ENCODE measurements around the gene P2RX7.

The P2RX7 gene

GRCh38 chr12:121214166-121214777, 81.6 kb downstream of the P2RX7 start:
- H3K4me2 ChIP-seq: peak overlapping the region; percentile 59
- H3K9ac ChIP-seq: no peak overlapping the region
- H2AFZ ChIP-seq (ENCODE audit: low read depth): no peak overlapping the region
- no peaks in the 10 kb centered on the region for H4K20me1 ChIP-seq (ENCODE audit: insufficient read depth)
- no peaks in the 10 kb centered on the region for H3K36me3 ChIP-seq (ENCODE audit: insufficient read depth)
- no peak for TF ChIP-seq CTCF (conservative IDR thresholded peaks at IDR 0.05; ENCODE audit: low read depth, low read length)
- H3K79me2 ChIP-seq (ENCODE audit: insufficient read depth, low read depth): peaks cover 20% of the 10 kb centered on the region; the same call in 1 of the 2 replicates
- H3K27ac ChIP-seq: peak overlapping the region; percentile 57
- H3K27me3 ChIP-seq (ENCODE audit: insufficient read depth, low read depth): no peaks in the 10 kb centered on the region
- no peak overlapping the region for H3K4me3 ChIP-seq (IDR thresholded peaks at IDR 0.05; ENCODE audit: insufficient read depth, low read depth, low read length)
- H3K4me1 ChIP-seq (ENCODE audit: low read depth, poor library complexity, severe bottlenecking): peaks cover 27% of the 10 kb centered on the region

GRCh38 chr12:121214855-121215745, 82.4 kb downstream of the P2RX7 start:
- peaks cover 27% of the 10 kb centered on the region for H3K4me1 ChIP-seq (ENCODE audit: low read depth, poor library complexity, severe bottlenecking)
- H4K20me1 ChIP-seq (ENCODE audit: insufficient read depth): no peaks in the 10 kb centered on the region
- H3K36me3 ChIP-seq (ENCODE audit: insufficient read depth): no peaks in the 10 kb centered on the region
- H3K4me2 ChIP-seq: peak overlapping the region; percentile 59
- H3K4me3 ChIP-seq (IDR thresholded peaks at IDR 0.05; ENCODE audit: insufficient read depth, low read depth, low read length): no peak overlapping the region
- H3K27me3 ChIP-seq (ENCODE audit: insufficient read depth, low read depth): no peaks in the 10 kb centered on the region
- no peak overlapping the region; the same call in 1 of the 2 replicates for H3K9ac ChIP-seq
- peaks cover 20% of the 10 kb centered on the region; the same call in 1 of the 2 replicates for H3K79me2 ChIP-seq (ENCODE audit: insufficient read depth, low read depth)
- peak overlapping the region; percentile 57 for H3K27ac ChIP-seq
- TF ChIP-seq CTCF (conservative IDR thresholded peaks at IDR 0.05; ENCODE audit: low read depth, low read length): no peak
- no peak overlapping the region for H2AFZ ChIP-seq (ENCODE audit: low read depth)

GRCh38 chr12:121216102-121216501, 83.4 kb downstream of the P2RX7 start:
- no peak overlapping the region for H3K27ac ChIP-seq
- H2AFZ ChIP-seq (ENCODE audit: low read depth): no peak overlapping the region
- TF ChIP-seq CTCF (conservative IDR thresholded peaks at IDR 0.05; ENCODE audit: low read depth, low read length): no peak
- H3K4me2 ChIP-seq: no peak overlapping the region
- H4K20me1 ChIP-seq (ENCODE audit: insufficient read depth): no peaks in the 10 kb centered on the region
- no peak overlapping the region for H3K4me3 ChIP-seq (IDR thresholded peaks at IDR 0.05; ENCODE audit: insufficient read depth, low read depth, low read length)
- no peaks in the 10 kb centered on the region for H3K36me3 ChIP-seq (ENCODE audit: insufficient read depth)
- H3K9ac ChIP-seq: no peak overlapping the region
- no peaks in the 10 kb centered on the region for H3K27me3 ChIP-seq (ENCODE audit: insufficient read depth, low read depth)
- H3K79me2 ChIP-seq (ENCODE audit: insufficient read depth, low read depth): peaks cover 12% of the 10 kb centered on the region; the same call in 1 of the 2 replicates
- peaks cover 27% of the 10 kb centered on the region for H3K4me1 ChIP-seq (ENCODE audit: low read depth, poor library complexity, severe bottlenecking)

- no peaks in the 10 kb centered on the region for H4K20me1 ChIP-seq (ENCODE audit: insufficient read depth)
- no peak overlapping the region for H3K27ac ChIP-seq
- no peaks in the 10 kb centered on the region for H3K36me3 ChIP-seq (ENCODE audit: insufficient read depth)
- H3K27me3 ChIP-seq (ENCODE audit: insufficient read depth, low read depth): no peaks in the 10 kb centered on the region
- H3K4me2 ChIP-seq: no peak overlapping the region
- no peak overlapping the region for H2AFZ ChIP-seq (ENCODE audit: low read depth)
- peaks cover 4% of the 10 kb centered on the region; the same call in 1 of the 2 replicates for H3K79me2 ChIP-seq (ENCODE audit: insufficient read depth, low read depth)
- no peak overlapping the region for H3K9ac ChIP-seq
- TF ChIP-seq CTCF (conservative IDR thresholded peaks at IDR 0.05; ENCODE audit: low read depth, low read length): no peak
- H3K4me1 ChIP-seq (ENCODE audit: low read depth, poor library complexity, severe bottlenecking): peaks cover 27% of the 10 kb centered on the region
- no peak overlapping the region for H3K4me3 ChIP-seq (IDR thresholded peaks at IDR 0.05; ENCODE audit: insufficient read depth, low read depth, low read length)
These were observed 84.4 kb downstream of the P2RX7 start for GRCh38 chr12:121217063-121217462.
